8988T (cell line): ENCODE data around the gene RPL31.

ENCODE experiments used
- DNase-seq: peaks from one replicate; pipeline ENCODE4 v3.0.0; 2011

Gene RPL31

DNA sequence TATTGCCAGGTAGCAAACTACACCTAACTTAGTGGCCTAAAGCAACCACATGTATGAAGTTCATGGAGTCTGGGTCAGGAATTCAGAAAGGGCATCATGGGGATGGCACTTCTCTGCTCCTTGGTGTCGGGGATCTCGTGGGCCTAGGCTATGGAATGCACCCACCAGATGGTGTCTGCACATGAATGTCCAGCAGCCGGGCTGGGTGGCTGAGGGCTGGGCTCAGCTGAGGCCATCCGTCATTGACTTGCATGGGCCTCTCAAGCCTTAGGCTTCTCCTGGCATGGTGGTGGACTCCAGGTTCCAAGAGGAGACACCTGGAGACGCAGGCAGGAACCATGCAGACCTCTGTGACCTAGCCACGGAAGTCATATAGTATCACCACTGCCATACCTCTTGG lies 26.0 kb upstream of the RPL31 start:
- DNase-seq, result no peak

- DNase-seq, result no peak
Measured at GRCh38 chr2:100976645-100977391, 25.3 kb upstream of the RPL31 start.

GRCh38 chr2:100977511-100977910 lies 24.6 kb upstream of the RPL31 start:
- no peak for DNase-seq

GRCh38 chr2:100978582-100979191 lies 23.4 kb upstream of the RPL31 start:
- DNase-seq, result no peak

- no peak for DNase-seq
Measured at GRCh38 chr2:100980046-100980445, 22.0 kb upstream of the RPL31 start.

DNA sequence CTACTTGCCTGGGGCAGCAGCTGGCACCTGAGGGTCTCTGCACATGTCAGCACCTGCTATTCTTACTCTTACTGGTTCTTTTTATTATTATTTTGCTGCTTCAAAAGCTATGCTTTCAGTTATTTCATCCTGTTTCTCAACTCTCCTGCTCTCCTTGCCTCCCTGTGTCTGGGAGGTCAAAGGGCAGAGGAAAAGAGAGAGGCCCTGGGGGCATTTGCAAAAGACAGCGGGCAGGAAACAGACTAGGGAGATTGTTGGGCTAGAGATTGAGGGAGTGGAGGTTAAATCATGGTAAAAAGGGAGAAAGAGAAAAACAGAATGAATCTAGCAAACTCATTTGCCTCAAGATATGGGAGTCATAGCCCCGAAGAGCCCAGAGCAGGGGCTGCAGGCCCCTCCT lies 21.1 kb upstream of the RPL31 start:
- no peak for DNase-seq

DNA sequence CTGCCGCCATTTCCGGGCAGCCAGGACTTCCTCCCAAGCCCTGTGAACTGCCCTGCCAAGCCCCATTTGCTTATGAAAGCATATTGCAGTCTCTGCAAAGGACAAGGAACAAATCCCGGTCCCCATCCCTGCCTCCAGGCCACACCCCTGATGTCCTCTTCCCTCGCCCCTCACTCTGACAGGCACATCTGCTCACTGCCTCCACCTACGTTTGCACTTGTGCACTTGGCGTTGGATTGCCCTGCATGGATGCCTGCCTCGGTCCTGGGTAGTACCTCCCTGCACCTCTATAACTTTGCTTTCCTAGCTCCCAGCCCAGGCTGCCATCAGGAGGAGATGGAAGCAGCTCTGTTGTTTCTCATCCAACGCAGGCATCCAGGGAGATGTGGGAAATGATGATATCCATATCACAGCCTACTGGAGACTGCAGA lies 19.6 kb upstream of the RPL31 start:
- DNase-seq, result no peak

- DNase-seq, result no peak
Measured at GRCh38 chr2:100983201-100983600, 18.9 kb upstream of the RPL31 start.

GRCh38 chr2:100983684-100984310 lies 18.3 kb upstream of the RPL31 start:
- no peak for DNase-seq

DNA sequence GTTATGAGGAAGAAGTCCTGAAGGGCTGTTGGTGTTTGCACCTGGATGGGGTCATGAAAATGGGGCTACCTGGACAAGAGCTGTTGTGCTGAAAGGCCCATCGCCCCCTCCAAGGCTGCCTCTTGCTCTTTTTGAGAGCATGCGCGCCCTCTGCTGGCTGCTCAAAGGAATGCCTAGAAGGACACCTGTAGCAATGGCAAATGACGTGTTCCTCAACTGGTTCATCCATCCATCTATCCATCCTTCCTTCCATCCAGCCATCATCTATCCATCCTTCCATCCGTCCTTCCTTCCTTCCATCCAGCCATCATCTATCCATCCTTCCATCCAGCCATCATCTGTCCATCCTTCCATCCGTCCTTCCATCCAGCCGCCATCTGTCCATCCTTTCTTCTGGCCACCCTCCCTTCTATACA lies 17.2 kb upstream of the RPL31 start:
- peak; percentile 55 for DNase-seq

- DNase-seq, result no peak
Measured at GRCh38 chr2:100986157-100986556, 15.9 kb upstream of the RPL31 start.

- DNase-seq, result no peak
Measured at GRCh38 chr2:100987536-100987935, 14.6 kb upstream of the RPL31 start.

GRCh38 chr2:100987974-100988373 lies 14.1 kb upstream of the RPL31 start:
- DNase-seq, result no peak

DNA sequence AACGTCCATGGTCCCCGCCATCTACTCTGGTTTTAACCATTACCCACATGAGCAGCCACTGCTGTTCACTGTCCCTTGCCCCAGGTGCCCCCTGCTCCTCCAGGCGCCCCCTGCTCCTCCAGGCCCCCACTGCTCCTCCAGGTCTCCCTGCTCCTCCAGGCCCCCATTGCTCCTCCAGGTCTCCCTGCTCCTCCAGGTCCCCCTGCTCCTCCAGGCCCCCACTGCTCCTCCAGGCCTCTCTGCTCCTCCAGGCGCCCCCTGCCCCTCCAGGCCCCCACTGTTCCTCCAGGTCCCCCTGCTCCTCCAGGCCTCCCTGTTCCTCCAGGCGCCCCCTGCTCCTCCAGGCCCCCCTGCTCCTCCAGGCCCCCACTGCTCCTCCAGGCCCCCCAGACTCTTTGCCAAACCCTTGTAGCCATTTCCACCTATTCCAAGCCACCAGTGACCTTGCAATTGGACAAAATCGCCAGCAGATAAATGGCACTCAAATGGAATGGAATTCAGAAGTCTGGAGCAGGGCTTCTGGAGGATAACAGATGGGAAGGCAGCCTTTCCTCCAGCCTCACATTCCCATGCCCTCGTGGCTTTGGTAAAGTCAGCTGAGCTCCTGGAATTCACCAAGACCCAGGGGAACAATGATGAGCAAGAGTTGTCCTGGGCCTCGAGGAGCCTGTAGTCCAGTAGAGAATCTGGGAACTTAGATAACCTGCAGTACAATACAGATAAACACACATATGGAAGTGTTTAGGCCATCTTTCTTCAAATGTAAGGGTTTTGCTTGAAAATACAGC lies 13.3 kb upstream of the RPL31 start:
- DNase-seq, result no peak

DNA sequence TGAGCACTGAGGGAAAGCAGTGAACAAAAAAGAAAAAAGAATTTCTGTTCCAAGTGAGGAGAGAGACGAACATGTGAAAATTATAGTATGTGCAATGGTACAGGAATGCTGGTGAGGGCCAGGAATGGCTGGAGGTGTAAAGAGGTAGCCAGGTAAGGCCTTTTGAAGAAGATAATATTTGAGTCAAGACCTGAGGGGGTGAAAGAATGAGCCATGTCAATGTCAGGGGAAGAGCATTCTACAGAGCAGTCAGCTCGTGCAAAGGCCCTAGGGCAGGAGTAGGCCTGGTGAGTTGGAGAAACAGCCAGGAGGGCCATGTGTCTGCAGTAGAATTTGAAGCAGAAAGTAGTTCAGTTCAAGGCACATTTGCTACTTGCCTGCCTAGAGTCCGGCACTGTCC lies 12.4 kb upstream of the RPL31 start:
- no peak for DNase-seq

GRCh38 chr2:100990166-100990565 lies 11.9 kb upstream of the RPL31 start:
- no peak for DNase-seq

- DNase-seq, result no peak
Measured at GRCh38 chr2:100990650-100991403, 11.3 kb upstream of the RPL31 start.

- DNase-seq, result no peak
Measured at GRCh38 chr2:100991404-100991773, 10.7 kb upstream of the RPL31 start.

DNA sequence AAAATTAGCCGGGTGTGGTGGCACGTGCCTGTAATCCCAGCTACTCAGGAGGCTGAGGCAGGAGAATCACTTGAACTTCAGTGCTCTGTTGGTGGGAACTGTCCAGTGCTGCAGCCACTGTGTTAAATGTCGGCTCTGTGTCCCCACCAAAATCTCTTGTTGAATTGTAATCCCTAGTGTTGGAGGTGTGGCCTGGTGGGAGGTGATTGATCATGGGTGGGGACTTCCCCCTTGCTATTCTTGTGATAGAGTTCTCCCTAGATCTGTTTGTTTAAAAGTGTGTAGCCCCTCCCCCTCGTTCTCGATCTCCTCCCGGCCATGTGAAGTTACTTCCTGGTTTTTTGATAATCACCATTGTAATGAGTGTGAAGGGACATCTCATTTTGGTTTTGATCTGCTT lies 9.8 kb upstream of the RPL31 start:
- no peak for DNase-seq

DNA sequence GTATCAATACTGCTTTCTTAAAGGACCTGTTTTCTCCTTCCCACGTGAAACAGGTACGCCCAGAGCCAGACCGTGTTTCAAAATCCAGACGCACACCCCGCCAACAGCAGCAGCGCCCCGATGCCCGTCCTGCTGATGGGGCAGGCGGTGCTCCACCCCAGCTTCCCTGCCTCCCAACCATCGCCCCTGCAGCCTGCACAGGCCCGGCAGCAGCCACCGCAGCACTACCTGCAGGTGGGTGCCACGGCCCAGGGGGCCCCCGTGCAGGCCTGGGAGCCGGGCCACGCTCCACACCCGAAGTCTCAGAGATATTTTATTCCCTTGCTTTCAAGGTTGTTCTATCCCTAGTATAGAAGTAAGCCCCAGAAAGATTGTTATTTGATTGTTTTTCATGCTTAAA lies 8.8 kb upstream of the RPL31 start:
- no peak for DNase-seq

- no peak for DNase-seq
Measured at GRCh38 chr2:100995309-100996075, 6.6 kb upstream of the RPL31 start.
